MM.1S (cell line): ENCODE results near the gene ZSCAN23.
"Not testable (repeated sequence)": the region's sequence is repeated elsewhere in the genome, so short reads cannot be mapped to it uniquely, and the experiment has no call there.

Source experiments
- DNase-seq: peaks from one replicate; pipeline ENCODE4 v3.0.0-alpha.2; 2015
- H2AFZ ChIP-seq: fragments of 300-600 bp; sonication (generic); 2 replicates; pipeline ENCODE4 v1.6.0; 2016; ENCODE audit warnings: antibody characterized with exemption, low read length
- H3F3A ChIP-seq: fragments of 300-600 bp; sonication (generic); 2 replicates; pipeline ENCODE4 v1.6.1; 2016; ENCODE audit warnings: mild to moderate bottlenecking, antibody characterized with exemption, low read length, moderate library complexity, mixed read lengths; ENCODE audit not compliant: insufficient read depth
- H3K27ac ChIP-seq: fragments of 300-600 bp; sonication (generic); 2 replicates; pipeline ENCODE4 v1.5.1; 2016; ENCODE audit warnings: mild to moderate bottlenecking, low read length
- H3K27me3 ChIP-seq: fragments of 300-600 bp; sonication (generic); replicated peaks from 2 replicates; pipeline ENCODE4 v1.6.0; 2016; ENCODE audit warnings: low read length; ENCODE audit not compliant: insufficient read depth
- H3K36me3 ChIP-seq: fragments of 300-600 bp; sonication (generic); replicated peaks from 2 replicates; pipeline ENCODE4 v1.6.1; 2016; ENCODE audit warnings: mild to moderate bottlenecking, low read length, mixed read lengths; ENCODE audit not compliant: insufficient read depth
- H3K4me1 ChIP-seq: fragments of 300-600 bp; sonication (generic); 2 replicates; pipeline ENCODE4 v1.6.1; 2016; ENCODE audit warnings: low read length, mixed read lengths
- H3K4me2 ChIP-seq: fragments of 300-600 bp; sonication (generic); 2 replicates; pipeline ENCODE4 v1.6.0; 2016; ENCODE audit warnings: low read depth, low read length
- H3K4me3 ChIP-seq: fragments of 300-600 bp; sonication (generic); 2 replicates; pipeline ENCODE4 v1.5.1; 2016; ENCODE audit warnings: low read length, mixed read lengths
- H3K79me2 ChIP-seq: fragments of 300-600 bp; sonication (generic); 2 replicates; pipeline ENCODE4 v1.6.1; 2016; ENCODE audit warnings: mixed run types, low read length, mixed read lengths
- H3K9ac ChIP-seq: fragments of 300-600 bp; sonication (generic); 2 replicates; pipeline ENCODE4 v1.6.1; 2016; ENCODE audit warnings: low read length, mixed read lengths
- H3K9me2 ChIP-seq: fragments of 300-600 bp; sonication (generic); replicated peaks from 2 replicates; pipeline ENCODE4 v1.6.1; 2016; ENCODE audit warnings: mild to moderate bottlenecking, low read length, mixed read lengths; ENCODE audit not compliant: insufficient read depth
- H3K9me3 ChIP-seq: fragments of 300-600 bp; sonication (generic); replicated peaks from 2 replicates; pipeline ENCODE4 v1.6.1; 2016; ENCODE audit warnings: mild to moderate bottlenecking, low read length, mixed read lengths; ENCODE audit not compliant: insufficient read depth
- H4K20me1 ChIP-seq: fragments of 300-600 bp; sonication (generic); 2 replicates; pipeline ENCODE4 v1.6.1; 2016; ENCODE audit warnings: mild to moderate bottlenecking, low read length, moderate library complexity, mixed read lengths; ENCODE audit not compliant: insufficient read depth
- EZH2 ChIP-seq: fragments of 300-600 bp; sonication (generic); optimal IDR thresholded peaks from 2 replicates; pipeline ENCODE3; 2017; ENCODE audit warnings: low read depth, mild to moderate bottlenecking, antibody characterized with exemption, low read length, mixed read lengths
- EZH2phosphoT487 ChIP-seq: fragments of 300-600 bp; sonication (generic); IDR thresholded peaks from 2 replicates; pipeline ENCODE4 v1.6.1; 2018; ENCODE audit warnings: antibody characterized with exemption, low read length
- TF ChIP-seq, protein P1 (sequence below): fragments of 300-600 bp; sonication (generic); IDR thresholded peaks from 2 replicates; pipeline ENCODE4 v1.5.1; 2016; ENCODE audit warnings: antibody characterized with exemption, low read length, mixed read lengths

Gene ZSCAN23

DNA sequence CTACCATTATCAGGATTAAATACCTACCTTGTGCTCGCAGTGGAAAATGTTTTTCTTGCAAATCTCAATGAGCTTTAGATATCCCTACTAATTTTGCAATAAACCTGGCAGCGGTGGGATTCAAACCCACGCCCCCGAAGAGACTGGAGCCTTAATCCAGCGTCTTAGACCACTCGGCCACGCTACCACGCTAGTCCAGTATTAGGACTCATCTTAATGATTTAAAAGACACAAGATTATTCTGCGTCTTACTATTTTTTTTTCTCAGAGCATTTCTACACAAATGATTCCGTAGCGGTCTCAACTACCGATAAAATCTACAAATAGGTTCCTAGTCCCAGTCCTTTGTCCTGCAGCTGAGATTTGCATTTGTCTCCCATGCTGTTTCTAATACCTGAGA, 35.2 kb upstream of the ZSCAN23 start:
- no peak overlapping the region for H2AFZ ChIP-seq
- H3K4me1 ChIP-seq: no peaks in the 10 kb centered on the region
- H3K9ac ChIP-seq: no peak overlapping the region
- H3K27ac ChIP-seq: no peak overlapping the region
- no peaks in the 10 kb centered on the region for H3K9me2 ChIP-seq
- H3K4me3 ChIP-seq: no peak overlapping the region
- no peaks in the 10 kb centered on the region for H4K20me1 ChIP-seq
- TF ChIP-seq EZH2 (no peak), EZH2phosphoT487 (no peak)
- DNase-seq: no peak
- no peaks in the 10 kb centered on the region for H3K36me3 ChIP-seq
- no peak overlapping the region for H3K4me2 ChIP-seq
- no peaks in the 10 kb centered on the region for H3K79me2 ChIP-seq
- no peaks in the 10 kb centered on the region for H3K27me3 ChIP-seq
- H3K9me3 ChIP-seq: no peaks in the 10 kb centered on the region
- no peaks in the 10 kb centered on the region for H3F3A ChIP-seq

DNA sequence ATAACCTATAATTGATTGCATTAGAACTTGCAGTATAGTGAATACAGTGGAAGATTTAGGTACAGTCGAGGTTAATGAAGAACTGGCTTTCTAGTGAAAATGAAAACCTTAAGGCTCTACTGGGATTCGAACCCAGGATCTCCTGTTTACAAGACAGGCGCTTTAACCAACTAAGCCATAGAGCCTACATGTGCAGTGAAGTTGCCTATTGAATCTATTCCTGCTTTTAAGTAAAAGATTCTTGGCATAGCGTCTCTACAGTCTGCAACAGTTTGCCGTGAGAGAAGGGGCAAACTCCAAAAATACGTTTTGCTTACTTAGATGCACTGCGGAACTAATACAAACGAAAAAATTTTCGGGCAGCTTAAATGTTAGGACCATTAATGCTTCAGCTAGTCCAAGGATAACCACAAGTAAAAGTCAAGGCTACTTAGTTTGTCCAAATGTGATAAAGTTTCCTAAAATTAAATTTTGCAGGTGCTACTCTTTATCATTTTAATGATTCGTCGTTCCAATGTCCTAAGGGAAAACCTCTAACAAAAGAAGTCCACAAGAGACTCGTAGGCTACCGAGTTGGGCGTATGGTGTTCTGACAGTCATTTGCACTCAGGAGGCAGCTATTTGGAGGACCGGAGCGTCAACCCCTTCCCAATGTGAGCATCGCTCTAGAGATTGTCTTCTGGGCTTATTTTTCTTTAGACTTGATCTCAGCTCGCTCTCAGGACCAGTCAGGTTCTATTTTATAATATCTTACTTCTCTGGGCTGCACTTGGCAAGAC, 31.3 kb upstream of the ZSCAN23 start:
- Histone ChIP-seq H3K9me2 (no peaks in the 10 kb centered on the region), H3K36me3 (no peaks in the 10 kb centered on the region), H3K79me2 (no peaks in the 10 kb centered on the region), H2AFZ (peak overlapping the region; percentile 53), H4K20me1 (no peaks in the 10 kb centered on the region), H3K9me3 (no peaks in the 10 kb centered on the region), H3K27ac (no peak overlapping the region), H3K9ac (no peak overlapping the region), H3K4me2 (peak overlapping the region; percentile 61), H3K4me1 (no peaks in the 10 kb centered on the region), H3F3A (no peaks in the 10 kb centered on the region), H3K4me3 (peak overlapping the region; percentile 48), H3K27me3 (no peaks in the 10 kb centered on the region)
- TF ChIP-seq EZH2phosphoT487 (no peak), EZH2 (no peak)
- TF ChIP-seq, protein P1, sequence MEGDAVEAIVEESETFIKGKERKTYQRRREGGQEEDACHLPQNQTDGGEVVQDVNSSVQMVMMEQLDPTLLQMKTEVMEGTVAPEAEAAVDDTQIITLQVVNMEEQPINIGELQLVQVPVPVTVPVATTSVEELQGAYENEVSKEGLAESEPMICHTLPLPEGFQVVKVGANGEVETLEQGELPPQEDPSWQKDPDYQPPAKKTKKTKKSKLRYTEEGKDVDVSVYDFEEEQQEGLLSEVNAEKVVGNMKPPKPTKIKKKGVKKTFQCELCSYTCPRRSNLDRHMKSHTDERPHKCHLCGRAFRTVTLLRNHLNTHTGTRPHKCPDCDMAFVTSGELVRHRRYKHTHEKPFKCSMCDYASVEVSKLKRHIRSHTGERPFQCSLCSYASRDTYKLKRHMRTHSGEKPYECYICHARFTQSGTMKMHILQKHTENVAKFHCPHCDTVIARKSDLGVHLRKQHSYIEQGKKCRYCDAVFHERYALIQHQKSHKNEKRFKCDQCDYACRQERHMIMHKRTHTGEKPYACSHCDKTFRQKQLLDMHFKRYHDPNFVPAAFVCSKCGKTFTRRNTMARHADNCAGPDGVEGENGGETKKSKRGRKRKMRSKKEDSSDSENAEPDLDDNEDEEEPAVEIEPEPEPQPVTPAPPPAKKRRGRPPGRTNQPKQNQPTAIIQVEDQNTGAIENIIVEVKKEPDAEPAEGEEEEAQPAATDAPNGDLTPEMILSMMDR: no peak
- peak; percentile 61 for DNase-seq

DNA sequence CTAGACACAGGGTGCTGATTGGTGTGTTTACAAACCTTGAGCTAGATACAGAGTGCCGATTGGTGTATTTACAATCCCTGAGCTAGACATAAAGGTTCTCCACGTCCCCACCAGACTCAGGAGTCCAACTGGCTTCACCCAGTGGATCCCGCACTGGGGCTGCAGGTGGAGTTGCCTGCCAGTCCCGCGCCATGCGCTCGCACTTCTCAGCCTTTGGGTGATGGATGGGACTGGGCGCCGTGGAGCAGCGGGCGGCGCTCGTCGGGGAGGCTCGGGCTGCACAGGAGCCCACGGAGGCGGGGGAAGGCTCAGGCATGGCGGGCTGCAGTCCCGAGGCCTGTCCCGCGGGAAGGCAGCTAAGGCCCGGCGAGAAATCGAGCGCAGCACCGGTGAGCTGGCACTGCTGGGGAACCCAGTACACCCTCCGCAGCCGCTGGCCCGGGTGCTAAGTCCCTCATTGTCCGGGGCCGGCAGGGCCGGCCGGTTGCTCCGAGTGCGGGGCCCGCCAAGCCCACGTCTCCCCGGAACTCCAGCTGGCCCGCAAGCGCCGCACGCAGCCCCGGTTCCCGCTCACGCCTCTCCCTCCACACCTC, 26.0 kb upstream of the ZSCAN23 start:
- H3K9me2 ChIP-seq, H2AFZ ChIP-seq, H3K79me2 ChIP-seq, H3K9me3 ChIP-seq, H3K4me3 ChIP-seq, H3K36me3 ChIP-seq, H3K27me3 ChIP-seq, H3K4me1 ChIP-seq, H3K9ac ChIP-seq, DNase-seq, H4K20me1 ChIP-seq, H3F3A ChIP-seq, H3K4me2 ChIP-seq, H3K27ac ChIP-seq: not testable (repeated sequence)

DNA sequence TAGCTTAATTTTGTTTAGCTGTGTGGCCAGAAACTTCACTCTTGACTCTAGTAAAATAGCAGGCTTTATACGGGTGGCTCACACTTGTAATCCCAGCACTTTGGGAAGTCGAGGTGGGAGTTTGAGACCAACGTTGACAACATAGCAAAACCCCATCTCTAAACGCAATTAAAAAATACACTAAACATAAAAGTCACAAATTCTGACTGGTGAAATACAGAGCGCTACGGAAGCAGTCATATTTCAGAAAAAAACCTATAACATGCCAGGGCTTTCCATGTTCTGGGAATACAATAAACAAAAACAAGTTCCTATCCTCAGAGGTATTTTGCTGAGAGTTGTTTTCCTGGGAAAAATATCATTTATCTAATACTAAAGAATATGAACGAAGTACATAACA, 24.8 kb upstream of the ZSCAN23 start:
- Histone ChIP-seq H4K20me1 (no peaks in the 10 kb centered on the region), H3K9ac (no peak overlapping the region), H3K4me1 (no peaks in the 10 kb centered on the region), H3K79me2 (no peaks in the 10 kb centered on the region), H3K27ac (no peak overlapping the region), H3K27me3 (no peaks in the 10 kb centered on the region), H3K4me2 (no peak overlapping the region), H2AFZ (no peak overlapping the region), H3K9me2 (no peaks in the 10 kb centered on the region), H3K4me3 (no peak overlapping the region), H3F3A (no peaks in the 10 kb centered on the region), H3K9me3 (no peaks in the 10 kb centered on the region), H3K36me3 (no peaks in the 10 kb centered on the region)
- TF ChIP-seq EZH2: no peak
- DNase-seq: no peak
